Psoas muscle (tissue), 8 donors: ENCODE measurements around the gene JMJD1C. TPM values are rescaled to one million over a fixed set of nuclear protein-coding genes. Genes with fewer than 3 reads are reported as not detected.
A peak's percentile ranks its signal among the peaks of the same experiment; 100 is the strongest.

Experiments used
- ATAC-seq, 4 donors: fragments of 200-7000 bp; cut with Tn5 transposase; one replicate each; pipeline ENCODE4 v1.9.1; 2020; ENCODE audit warnings: moderate library complexity in 3 of 4, mild to moderate bottlenecking in 2 of 4
- DNase-seq, 2 donors: peaks; one replicate each; pipeline ENCODE4 v3.0.0-alpha.2; 2020
- H3K27ac ChIP-seq: fragments of 200-600 bp; one replicate; pipeline ENCODE4 v1.8.0; 2022
- H3K27me3 ChIP-seq, 3 donors: fragments of 200-600 bp in 1 of 3; one replicate each; pipeline versions ENCODE4 v1.6.1 to v1.8.0; 2013 to 2022; ENCODE audit warnings: low read length in 2 of 3, mild to moderate bottlenecking in 2 of 3, moderate library complexity in 1 of 3; ENCODE audit not compliant: insufficient read depth in 3 of 3
- H3K36me3 ChIP-seq, 2 donors: fragments of 200-600 bp in 1 of 2; one replicate each; pipeline versions ENCODE4 v1.6.1 to v1.8.0; 2013 to 2022; ENCODE audit warnings: low read depth in 1 of 2, mild to moderate bottlenecking in 1 of 2, moderate library complexity in 1 of 2; ENCODE audit not compliant: insufficient read depth in 1 of 2
- H3K4me1 ChIP-seq: fragments of 200-600 bp; one replicate; pipeline ENCODE4 v1.8.0; 2022
- H3K4me3 ChIP-seq: fragments of 200-600 bp; one replicate; pipeline ENCODE4 v1.8.0; 2022; ENCODE audit warnings: mild to moderate bottlenecking
- H3K9me3 ChIP-seq: fragments of 200-600 bp; one replicate; pipeline ENCODE4 v1.8.0; 2022
- CTCF ChIP-seq: fragments of 200-600 bp; IDR thresholded peaks from one replicate; pipeline ENCODE4 v1.8.0; 2022; ENCODE audit warnings: antibody characterized with exemption
- WGBS, 3 donors: extraction: QIAGEN DNeasy Blood & Tissue Kit; methylation state at CpG; one replicate each; pipeline versions ENCODE4 v1.1.6 to v1.1.7; 2013; 5-methylcytosine and 5-hydroxymethylcytosine counted together
- intact Hi-C, 2 donors: fragments of 100-400 bp; cut with DNase I; formaldehyde crosslinking; loops; one replicate each; pipeline versions ENCODE4 v1.11.0 to v1.14.2; 2022
- polyA plus RNA-seq, 3 donors: library from polyadenylated mRNA; stranded (reverse); fragments of 200-250 nt; gene quantifications; one replicate each; pipeline ENCODE4 v1.2.3, GENCODE V29; 2013
- total RNA-seq, 4 donors: library from RNA; stranded (reverse); fragmentation: NEBNext Ultra II Directional in 2 of 4; extraction: Animal tissue kit (Norgen Biotek cat#: 25700) in 2 of 4; gene quantifications; one replicate each; pipeline versions ENCODE4 v1.2.1 to v1.2.4, GENCODE V29; 2021 to 2023
- donor health status: healthy with polysubstance abuse.
- donor health status: DM: no; HTN: no; CAD: no; lungs with moderate emphysema.
- donor health status: Bipolar disorder and iron deficiency.
- donor health status: healthy.
- donor health status: DM: yes; HTN: yes; CAD: no.
- donor health status: DM: no; HTN: no; CAD: no.
- donor health status: DM: no; HTN: no; CAD: no.
- donor health status: DM: yes; HTN: yes; CAD: no.

JMJD1C gene
- total and polyA plus RNA-seq, 7 donors = 17.5 to 74.4 (median 28.8) TPM

DNA sequence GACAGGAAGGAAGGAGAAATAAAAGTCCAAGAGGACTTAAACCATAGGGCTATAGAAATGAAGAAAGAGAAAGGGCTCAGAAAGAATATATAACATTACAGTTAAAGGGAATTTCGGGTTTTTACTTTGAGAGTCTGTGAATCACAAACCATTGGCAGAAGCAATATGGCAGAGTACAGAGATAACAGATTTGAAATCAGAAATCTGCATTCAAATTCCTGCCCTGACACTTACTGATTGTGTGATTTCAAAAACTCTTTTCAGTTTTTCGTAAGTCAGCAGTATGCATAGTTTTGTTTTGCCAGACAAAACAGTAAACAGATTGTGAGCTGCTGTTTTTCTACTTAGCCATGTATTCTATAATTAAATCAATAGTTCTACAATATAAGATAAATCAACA, 8.2 kb downstream of the JMJD1C start:
- Histone ChIP-seq H3K27ac (no peak overlapping the region), H3K36me3 (no peaks in the 10 kb centered on the region), H3K27me3 (no peaks in the 10 kb centered on the region), H3K4me3 (no peak overlapping the region), H3K4me1 (peaks cover 22% of the 10 kb centered on the region), H3K9me3 (no peaks in the 10 kb centered on the region)
- intact Hi-C loops = no loop called here
- no peak for DNase-seq
- no peak for ATAC-seq
- TF ChIP-seq CTCF = no peak
- WGBS, 3 donors = 87 to 96% (median 90%) methylated on average over 2 of the region's 2 CpGs

GRCh38 chr10:63456437-63457210, 9.2 kb downstream of the JMJD1C start:
- intact Hi-C loops = no loop called here
- H3K27ac ChIP-seq = no peak overlapping the region
- ATAC-seq (peak; percentile 49 to 87 (median 70)), DNase-seq (no peak)
- H3K4me1 ChIP-seq = peaks cover 24% of the 10 kb centered on the region
- no peaks in the 10 kb centered on the region for H3K36me3 ChIP-seq
- WGBS, 3 donors = 61 to 64% (median 62%) methylated on average over 2 of the region's 2 CpGs
- H3K9me3 ChIP-seq = no peaks in the 10 kb centered on the region
- no peaks in the 10 kb centered on the region for H3K27me3 ChIP-seq
- TF ChIP-seq CTCF = no peak
- H3K4me3 ChIP-seq = no peak overlapping the region

DNA sequence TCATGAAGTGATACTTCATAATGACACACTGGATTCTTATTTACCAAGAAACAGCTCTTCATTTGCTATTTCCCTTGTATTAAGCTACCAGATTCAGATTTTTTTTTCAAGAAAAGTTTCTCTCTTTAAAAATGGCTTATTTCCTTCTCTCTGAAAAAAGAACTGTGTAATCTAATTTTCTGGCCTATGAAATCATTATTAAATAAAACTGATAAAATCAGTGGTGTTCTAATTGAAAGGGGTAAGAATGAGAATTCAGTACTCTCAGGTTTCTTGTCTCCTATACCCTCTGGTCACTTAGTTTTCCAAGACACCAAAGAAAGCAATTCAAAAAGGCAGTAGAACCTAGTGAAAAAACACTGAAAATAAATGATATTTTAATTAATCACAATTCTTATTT, 10.3 kb downstream of the JMJD1C start:
- TF ChIP-seq CTCF = no peak
- Histone ChIP-seq H3K36me3 (no peaks in the 10 kb centered on the region), H3K4me1 (peaks cover 30% of the 10 kb centered on the region), H3K9me3 (no peaks in the 10 kb centered on the region), H3K4me3 (no peak overlapping the region), H3K27ac (no peak overlapping the region), H3K27me3 (no peaks in the 10 kb centered on the region)
- ATAC-seq = no peak
- intact Hi-C loops = no loop called here
- DNase-seq = no peak

- H3K4me1 ChIP-seq = peaks cover 30% of the 10 kb centered on the region
- no peaks in the 10 kb centered on the region for H3K36me3 ChIP-seq
- TF ChIP-seq CTCF = no peak
- no peak overlapping the region for H3K27ac ChIP-seq
- no peaks in the 10 kb centered on the region for H3K27me3 ChIP-seq
- intact Hi-C loops = no loop called here
- H3K4me3 ChIP-seq = no peak overlapping the region
- DNase-seq = no peak
- no peak for ATAC-seq
- no peaks in the 10 kb centered on the region for H3K9me3 ChIP-seq
- WGBS, 3 donors = 49 to 75% (median 69%) methylated on average over 2 of the region's 2 CpGs
Measured at GRCh38 chr10:63454631-63455030, 11.1 kb downstream of the JMJD1C start.

DNA sequence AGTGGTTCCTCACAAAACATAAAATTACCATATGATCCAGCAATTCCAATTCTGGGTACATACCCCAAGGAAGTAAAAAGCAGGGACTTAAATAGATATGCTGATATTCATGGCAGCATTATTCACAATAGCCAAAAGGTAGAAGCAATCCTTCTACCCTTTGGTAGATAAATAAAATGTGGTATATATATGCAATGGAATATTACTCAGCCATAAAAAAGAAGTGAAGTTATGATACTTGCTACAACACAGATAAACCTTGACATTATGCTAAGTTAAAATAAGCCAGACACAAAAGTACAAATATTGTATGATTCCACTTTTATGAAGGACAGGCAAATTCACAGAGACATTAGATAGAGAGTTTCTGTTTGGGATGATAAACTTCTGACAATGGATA, 13.3 kb downstream of the JMJD1C start:
- TF ChIP-seq CTCF = no peak
- Histone ChIP-seq H3K27me3 (no peaks in the 10 kb centered on the region), H3K36me3 (no peaks in the 10 kb centered on the region), H3K4me1 (peaks cover 30% of the 10 kb centered on the region), H3K4me3 (no peak overlapping the region), H3K27ac (no peak overlapping the region), H3K9me3 (no peaks in the 10 kb centered on the region)
- intact Hi-C loops = no loop called here
- DNase-seq (no peak), ATAC-seq (no peak)
